Tibial nerve (tissue), 4 donors: ENCODE data around the gene ZNF385D. TPM values are rescaled to one million over a fixed set of nuclear protein-coding genes. Genes with fewer than 3 reads are reported as not detected.

Source experiments
- DNase-seq, 2 donors: peaks; one replicate each; pipeline ENCODE4 v3.0.0-alpha.2; 2019; ENCODE audit warnings: low spot score in 2 of 2
- H3K27ac ChIP-seq, 4 donors: fragments of 200-600 bp; sonication (generic) in 3 of 4; one replicate each; pipeline ENCODE4 v1.5.1; 2017 to 2019; ENCODE audit warnings: mild to moderate bottlenecking in 1 of 4
- H3K27me3 ChIP-seq, 2 donors: fragments of 200-600 bp; sonication (generic) in 1 of 2; one replicate each; pipeline versions ENCODE4 v1.5.1 to v1.6.0; 2017 to 2019
- H3K36me3 ChIP-seq, 3 donors: fragments of 200-600 bp; sonication (generic); one replicate each; pipeline ENCODE4 v1.5.1; 2018 to 2019
- H3K4me1 ChIP-seq, 4 donors: fragments of 200-600 bp; sonication (generic) in 3 of 4; one replicate each; pipeline ENCODE4 v1.5.1; 2017 to 2019
- H3K4me3 ChIP-seq, 4 donors: fragments of 200-600 bp; sonication (generic) in 3 of 4; one replicate each; pipeline ENCODE4 v1.5.1; 2017 to 2019; ENCODE audit warnings: mild to moderate bottlenecking in 1 of 4, moderate library complexity in 1 of 4
- H3K9me3 ChIP-seq, 4 donors: fragments of 200-600 bp; sonication (generic) in 3 of 4; one replicate each; pipeline ENCODE4 v1.5.1; 2017 to 2019
- EP300 ChIP-seq, 2 donors: sonication (generic); formaldehyde crosslinking; IDR thresholded peaks; one replicate each; pipeline ENCODE4 v1.6.1; 2017; ENCODE audit warnings: antibody characterized with exemption in 2 of 2, mild to moderate bottlenecking in 1 of 2
- POLR2A ChIP-seq, 2 donors: fragments of 450-650 bp; IDR thresholded peaks; one replicate each; pipeline ENCODE4 v1.6.1; 2017; ENCODE audit warnings: antibody characterized with exemption in 2 of 2, mild to moderate bottlenecking in 2 of 2, moderate library complexity in 2 of 2
- WGBS, 2 donors: methylation state at CpG; one replicate each; pipeline ENCODE4 v1.1.5; 2018; 5-methylcytosine and 5-hydroxymethylcytosine counted together
- total RNA-seq, 4 donors: library from RNA; depleted of rRNA; stranded (reverse); fragments of >200 nt; gene quantifications; one replicate each; pipeline ENCODE4 v1.1.0, GENCODE V29; 2016
- TF ChIP-seq, protein P1 (sequence below), 5 experiments: fragments of 200-600 bp in 3 of 5; fragments of 450-650 bp in 2 of 5; sonication (generic) in 3 of 5; IDR thresholded peaks; one replicate each; pipeline ENCODE4 v1.5.1; 2016 to 2019; ENCODE audit warnings: antibody characterized with exemption in 5 of 5, mild to moderate bottlenecking in 3 of 5, moderate library complexity in 2 of 5

Gene ZNF385D
- total RNA-seq, 4 donors from 2014 or later, result 2.7 to 9.0 (median 4.4) TPM

DNA sequence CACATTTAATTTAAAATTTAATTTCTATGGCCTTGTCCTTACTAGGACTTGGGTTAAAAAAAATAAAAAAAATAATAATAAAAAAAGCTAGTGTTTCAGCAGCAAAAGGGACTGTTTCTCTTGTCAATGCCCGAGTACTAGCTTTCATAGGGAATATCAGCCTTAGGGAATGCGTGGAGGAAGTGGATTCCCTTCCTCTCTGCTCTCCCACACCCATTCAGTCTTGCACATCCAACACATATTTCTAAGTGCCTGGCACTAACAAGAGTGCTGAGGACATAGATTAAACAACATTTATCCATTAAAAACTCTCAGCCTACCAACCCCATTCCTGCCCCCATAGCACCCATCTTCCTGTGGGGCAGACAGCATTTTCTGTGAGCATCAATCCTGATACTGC, 6.2 kb downstream of the ZNF385D start:
- WGBS, 2 donors, result 63 to 75% methylated on average over 2 of the region's 2 CpGs
- Histone ChIP-seq H3K27me3 (no peaks in the 10 kb centered on the region), H3K4me1 (peaks cover 0 to 2% (median 0%) of the 10 kb centered on the region in 4 donors), H3K36me3 (no peaks in the 10 kb centered on the region), H3K27ac (no peak overlapping the region), H3K9me3 (peaks cover 0 to 5% (median 0%) of the 10 kb centered on the region in 4 donors), H3K4me3 (no peak overlapping the region)
- TF ChIP-seq, protein P1, sequence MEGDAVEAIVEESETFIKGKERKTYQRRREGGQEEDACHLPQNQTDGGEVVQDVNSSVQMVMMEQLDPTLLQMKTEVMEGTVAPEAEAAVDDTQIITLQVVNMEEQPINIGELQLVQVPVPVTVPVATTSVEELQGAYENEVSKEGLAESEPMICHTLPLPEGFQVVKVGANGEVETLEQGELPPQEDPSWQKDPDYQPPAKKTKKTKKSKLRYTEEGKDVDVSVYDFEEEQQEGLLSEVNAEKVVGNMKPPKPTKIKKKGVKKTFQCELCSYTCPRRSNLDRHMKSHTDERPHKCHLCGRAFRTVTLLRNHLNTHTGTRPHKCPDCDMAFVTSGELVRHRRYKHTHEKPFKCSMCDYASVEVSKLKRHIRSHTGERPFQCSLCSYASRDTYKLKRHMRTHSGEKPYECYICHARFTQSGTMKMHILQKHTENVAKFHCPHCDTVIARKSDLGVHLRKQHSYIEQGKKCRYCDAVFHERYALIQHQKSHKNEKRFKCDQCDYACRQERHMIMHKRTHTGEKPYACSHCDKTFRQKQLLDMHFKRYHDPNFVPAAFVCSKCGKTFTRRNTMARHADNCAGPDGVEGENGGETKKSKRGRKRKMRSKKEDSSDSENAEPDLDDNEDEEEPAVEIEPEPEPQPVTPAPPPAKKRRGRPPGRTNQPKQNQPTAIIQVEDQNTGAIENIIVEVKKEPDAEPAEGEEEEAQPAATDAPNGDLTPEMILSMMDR (IDR thresholded peaks at IDR 0.05), result no peak
- no peak for TF ChIP-seq POLR2A (IDR thresholded peaks at IDR 0.05)
- TF ChIP-seq EP300 (IDR thresholded peaks at IDR 0.05), result no peak
- no peak for DNase-seq

DNA sequence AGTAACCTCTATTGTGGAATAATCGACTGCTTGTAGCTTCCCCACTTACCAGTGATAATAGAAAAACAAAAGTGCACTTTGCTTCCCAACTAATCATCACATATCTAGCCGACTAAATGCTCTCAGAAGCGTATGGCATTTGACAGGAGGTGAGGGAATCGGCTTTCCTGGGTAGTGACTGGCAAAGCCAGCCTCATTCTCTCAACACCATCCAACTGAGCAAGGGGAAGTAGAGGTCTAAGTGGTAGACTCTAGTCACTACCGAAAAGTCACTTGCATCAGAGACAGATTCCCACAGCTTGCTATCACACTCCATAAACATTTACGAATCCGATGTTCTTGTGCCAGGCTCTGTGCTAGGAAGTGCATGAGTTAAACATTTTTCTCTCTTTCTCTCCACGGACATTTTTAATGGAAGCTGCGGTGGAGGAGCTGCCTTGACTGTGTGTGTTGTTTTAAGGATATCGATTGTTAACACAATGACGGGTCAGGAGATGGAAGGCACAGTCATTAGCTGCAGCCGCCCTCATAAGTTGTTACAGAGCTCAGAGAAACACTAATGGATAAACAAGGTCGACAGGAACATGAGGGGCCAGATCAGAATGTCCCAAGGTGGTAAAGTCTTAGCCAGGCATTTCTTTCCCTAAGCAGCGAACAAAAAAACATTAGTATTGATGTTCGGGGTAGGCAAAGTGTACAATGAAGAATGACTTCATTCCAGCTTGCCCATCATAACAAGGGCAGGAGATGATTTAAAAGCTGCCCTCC, 11.9 kb downstream of the ZNF385D start:
- Histone ChIP-seq H3K9me3 (peaks cover 0 to 5% (median 0%) of the 10 kb centered on the region in 4 donors), H3K27ac (no peak overlapping the region), H3K4me3 (no peak overlapping the region), H3K36me3 (no peaks in the 10 kb centered on the region), H3K27me3 (no peaks in the 10 kb centered on the region), H3K4me1 (no peaks in the 10 kb centered on the region)
- no peak for DNase-seq
- WGBS, 2 donors, result 71 to 80% methylated on average over 15 of the region's 15 CpGs
- TF ChIP-seq POLR2A (IDR thresholded peaks at IDR 0.05) (no peak), EP300 (IDR thresholded peaks at IDR 0.05) (no peak)
- TF ChIP-seq, protein P1 (IDR thresholded peaks at IDR 0.05), result no peak

DNA sequence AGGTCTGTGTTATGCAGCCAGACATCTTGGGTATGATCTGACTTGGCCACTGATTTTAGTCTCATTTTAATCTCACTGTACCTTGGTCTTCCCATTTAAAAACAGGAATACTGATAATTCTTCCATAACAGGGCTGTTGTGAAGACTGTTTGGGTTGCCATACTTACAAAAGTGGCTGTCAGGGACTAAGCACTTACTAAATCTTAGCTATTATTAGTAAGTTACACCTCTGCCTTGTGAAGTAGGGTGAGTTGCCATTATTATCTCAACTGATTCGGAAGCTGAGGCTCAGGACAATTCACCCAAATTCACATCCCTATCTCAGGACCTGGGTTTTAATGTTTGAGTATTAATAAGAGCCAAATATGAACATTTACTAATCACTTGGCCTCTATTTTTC, 12.7 kb downstream of the ZNF385D start:
- Histone ChIP-seq H3K4me1 (no peaks in the 10 kb centered on the region), H3K4me3 (no peak overlapping the region), H3K27ac (no peak overlapping the region), H3K9me3 (peaks cover 0 to 2% (median 0%) of the 10 kb centered on the region in 4 donors), H3K27me3 (no peaks in the 10 kb centered on the region), H3K36me3 (no peaks in the 10 kb centered on the region)
- DNase-seq, result no peak
- TF ChIP-seq, protein P1 (IDR thresholded peaks at IDR 0.05), result no peak
- TF ChIP-seq EP300 (IDR thresholded peaks at IDR 0.05) (no peak), POLR2A (IDR thresholded peaks at IDR 0.05) (no peak)
- 95 to 100% methylated on average over 1 of the region's 1 CpG for WGBS, 2 donors

DNA sequence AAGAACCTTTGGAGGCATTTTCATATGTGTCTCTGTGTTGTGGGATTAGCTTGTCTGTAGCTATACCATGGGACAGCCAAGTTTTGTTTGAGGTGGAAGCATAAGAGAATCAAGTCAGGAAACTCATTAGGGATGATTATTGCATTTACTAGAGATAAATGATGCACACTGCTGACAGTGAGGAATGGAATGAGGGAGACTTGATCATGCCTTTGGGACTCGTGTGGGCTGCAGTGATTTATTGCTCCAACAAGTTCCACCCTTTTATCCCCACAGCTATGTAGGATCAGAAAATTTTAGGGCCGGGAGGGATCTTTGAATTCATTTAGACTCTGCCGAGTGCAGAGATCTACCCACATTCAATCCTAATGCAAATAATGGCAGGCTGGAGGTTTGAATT, 16.3 kb downstream of the ZNF385D start:
- Histone ChIP-seq H3K36me3 (no peaks in the 10 kb centered on the region), H3K27ac (no peak overlapping the region), H3K9me3 (no peaks in the 10 kb centered on the region), H3K4me1 (no peaks in the 10 kb centered on the region), H3K27me3 (no peaks in the 10 kb centered on the region), H3K4me3 (no peak overlapping the region)
- 46 to 59% methylated on average over 3 of the region's 3 CpGs for WGBS, 2 donors
- TF ChIP-seq POLR2A (IDR thresholded peaks at IDR 0.05) (no peak), EP300 (IDR thresholded peaks at IDR 0.05) (no peak)
- TF ChIP-seq, protein P1 (IDR thresholded peaks at IDR 0.05), result no peak
- DNase-seq, result no peak

DNA sequence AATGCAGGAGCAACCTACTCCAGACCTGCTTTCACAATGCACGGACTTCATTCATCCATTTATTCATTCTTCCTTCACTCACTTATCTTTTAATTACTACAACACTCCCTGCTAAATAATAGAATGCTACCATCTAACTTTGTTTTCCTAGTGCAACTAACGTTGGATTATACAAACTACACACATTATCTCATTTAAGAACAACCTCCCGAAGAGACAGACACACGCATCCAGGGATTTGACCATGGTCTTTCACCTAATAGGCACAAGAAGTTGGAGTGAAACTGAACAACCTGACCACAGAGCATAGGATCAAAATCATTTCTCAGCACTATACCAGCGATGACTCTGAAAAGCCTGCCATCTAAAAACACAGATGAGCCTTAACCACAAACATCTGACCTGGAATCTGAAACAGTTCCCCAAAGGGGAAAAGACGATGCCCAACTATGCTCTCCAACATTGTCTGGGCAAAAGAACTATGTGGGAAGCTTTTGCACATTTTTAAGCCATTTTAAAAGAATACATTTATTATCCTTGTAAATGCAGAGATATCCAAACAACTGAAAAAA, 21.0 kb downstream of the ZNF385D start:
- H3K27me3 ChIP-seq, result no peaks in the 10 kb centered on the region
- 70 to 71% methylated on average over 6 of the region's 6 CpGs for WGBS, 2 donors
- H3K4me3 ChIP-seq, result no peak overlapping the region
- peaks cover 0 to 8% (median 2%) of the 10 kb centered on the region in 4 donors for H3K9me3 ChIP-seq
- no peaks in the 10 kb centered on the region for H3K4me1 ChIP-seq
- H3K36me3 ChIP-seq, result no peaks in the 10 kb centered on the region
- TF ChIP-seq EP300 (IDR thresholded peaks at IDR 0.05) (no peak), POLR2A (IDR thresholded peaks at IDR 0.05) (no peak)
- TF ChIP-seq, protein P1 (IDR thresholded peaks at IDR 0.05), result no peak
- no peak for DNase-seq
- H3K27ac ChIP-seq, result no peak overlapping the region
